ENCODE results near the gene KCNK1.

KCNK1 gene

GRCh38 chr1:233613252-233614172 is at the start of gene KCNK1:
TSS of gene KCNK1 (plus strand) at chr1:233614106. CDS start at chr1:233614172, 66 bp downstream.
- no peak for DNase-seq (ENCODE audit: low read depth in 2 of 2)

GRCh38 chr1:233565313-233565712 is 48.6 kb upstream of the KCNK1 start:
- no peak for DNase-seq (ENCODE audit: low read depth in 2 of 2)

GRCh38 chr1:233566886-233567285 is 47.0 kb upstream of the KCNK1 start:
- DNase-seq (ENCODE audit: low read depth in 2 of 2): no peak

GRCh38 chr1:233569636-233570035 is 44.3 kb upstream of the KCNK1 start:
- no peak for DNase-seq (ENCODE audit: low read depth in 2 of 2)

- no peak for DNase-seq (ENCODE audit: low read depth in 2 of 2)
Observed at GRCh38 chr1:233570216-233570615, 43.7 kb upstream of the KCNK1 start.

GRCh38 chr1:233570706-233571105 is 43.2 kb upstream of the KCNK1 start:
- no peak for DNase-seq (ENCODE audit: low read depth in 2 of 2)

GRCh38 chr1:233572896-233573295 is 41.0 kb upstream of the KCNK1 start:
- DNase-seq (ENCODE audit: low read depth in 2 of 2): no peak

GRCh38 chr1:233575450-233575849 is 38.5 kb upstream of the KCNK1 start:
- DNase-seq (ENCODE audit: low read depth in 2 of 2): no peak

- no peak for DNase-seq (ENCODE audit: low read depth in 2 of 2)
Observed at GRCh38 chr1:233582439-233582838, 31.5 kb upstream of the KCNK1 start.

GRCh38 chr1:233584376-233584775 is 29.5 kb upstream of the KCNK1 start:
- no peak for DNase-seq (ENCODE audit: low read depth in 2 of 2)

- no peak for DNase-seq (ENCODE audit: low read depth in 2 of 2)
Observed at GRCh38 chr1:233584931-233585330, 29.0 kb upstream of the KCNK1 start.

- DNase-seq (ENCODE audit: low read depth in 2 of 2): no peak
Observed at GRCh38 chr1:233586301-233586700, 27.6 kb upstream of the KCNK1 start.

GRCh38 chr1:233587196-233587595 is 26.7 kb upstream of the KCNK1 start:
- DNase-seq (ENCODE audit: low read depth in 2 of 2): no peak

GRCh38 chr1:233587958-233588799 is 25.7 kb upstream of the KCNK1 start:
- no peak for DNase-seq (ENCODE audit: low read depth in 2 of 2)

GRCh38 chr1:233597489-233597901 is 16.4 kb upstream of the KCNK1 start:
- DNase-seq (ENCODE audit: low read depth in 2 of 2): no peak

GRCh38 chr1:233598891-233599541 is 14.9 kb upstream of the KCNK1 start:
- peak in 1 of 2 experiments; percentile 17 for DNase-seq (ENCODE audit: low read depth in 2 of 2)

- DNase-seq (ENCODE audit: low read depth in 2 of 2): no peak
Observed at GRCh38 chr1:233599542-233600073, 14.3 kb upstream of the KCNK1 start.

GRCh38 chr1:233600488-233600887 is 13.4 kb upstream of the KCNK1 start:
- DNase-seq (ENCODE audit: low read depth in 2 of 2): no peak

GRCh38 chr1:233603478-233603877 is 10.4 kb upstream of the KCNK1 start:
- no peak for DNase-seq (ENCODE audit: low read depth in 2 of 2)

- no peak for DNase-seq (ENCODE audit: low read depth in 2 of 2)
Observed at GRCh38 chr1:233605205-233605604, 8.7 kb upstream of the KCNK1 start.

GRCh38 chr1:233606813-233607212 is 7.1 kb upstream of the KCNK1 start:
- no peak for DNase-seq (ENCODE audit: low read depth in 2 of 2)

Data from stimulated activated CD4-positive, alpha-beta T cell treated with anti-CD3 and anti-CD28 coated beads, Interleukin-12 subunit alpha, Interleukin-12 subunit beta, amount 100 ng/mL, for 24 hours (primary cell).